Measurements from ENCODE around the gene MBIP.

GRCh38 chr14:36306836-36307235 is 13.6 kb downstream of the MBIP start:
- TF ChIP-seq CTCF (IDR thresholded peaks at IDR 0.05; ENCODE audit: insufficient read depth, low read depth, low read length) (no peak), EZH2 (IDR thresholded peaks at IDR 0.05; ENCODE audit: insufficient read depth, low read length) (no peak)

Data from astrocyte (in vitro differentiated cells and primary cell).